ENCODE data around the gene PDS5A. TPM values are rescaled to one million over a fixed set of nuclear protein-coding genes. Genes with fewer than 3 reads are reported as not detected.

The PDS5A gene
- total and polyA plus RNA-seq, 9 of the 15 experiments (the other 6 are each of a cell fraction or from before 2014, with no cell fraction given), result 16.4 to 85.4 (median 70.0) TPM

GRCh38 chr4:39976141-39976944, 1.4 kb downstream of the PDS5A start (continued):
- no peak for TF ChIP-seq ZNF318 (IDR thresholded peaks at IDR 0.05; ENCODE audit: borderline replicate concordance in 1 of 2, low read depth in 1 of 2)
- 0 out of 2 replicates have a peak, but pooled peaks have one; percentile 21 for TF ChIP-seq SMARCA4 (IDR thresholded peaks at IDR 0.05)
- no peak for TF ChIP-seq FOXJ3 (CRISPR knock-in tag; IDR thresholded peaks at IDR 0.05)
- peak; percentile 27; the same call in 1 of the 2 replicates for TF ChIP-seq POLR2H (tag; IDR thresholded peaks at IDR 0.05; ENCODE audit: low read depth)
- no peak for TF ChIP-seq XRCC3 (IDR thresholded peaks at IDR 0.05)
- no peak for TF ChIP-seq PREB (CRISPR knock-in tag; IDR thresholded peaks at IDR 0.05)
- TF ChIP-seq SAFB2 (IDR thresholded peaks at IDR 0.05; ENCODE audit: borderline replicate concordance, low read depth, low read length, severe bottlenecking), result no peak
- TF ChIP-seq ZNF696 (CRISPR knock-in tag; conservative IDR thresholded peaks at IDR 0.05), result no peak
- TF ChIP-seq HMGN3 (IDR thresholded peaks at IDR 0.05; ENCODE audit: borderline replicate concordance, extremely low read depth, insufficient read length, low read depth, low read length), result peak; percentile 75
- TF ChIP-seq E2F4 (CRISPR knock-in tag; IDR thresholded peaks at IDR 0.05; ENCODE audit: low read depth), result no peak
- no peak for TF ChIP-seq MCM2 (IDR thresholded peaks at IDR 0.05; ENCODE audit: low read depth)

Measured in K562 (cell line).